HFFc6 (cell line): Measurements from ENCODE around the gene PPP4R2. TPM values are rescaled to one million over a fixed set of nuclear protein-coding genes. Genes with fewer than 3 reads are reported as not detected.
A peak's percentile ranks its signal among the peaks of the same experiment; 100 is the strongest.

Source experiments
- DNase-seq: peaks from one replicate; pipeline ENCODE4 v3.0.0-alpha.2; 2018
- H3K27ac Mint-ChIP-seq: 2 replicates; pipeline ENCODE4 v1.8.0; 2020; ENCODE audit warnings: mild to moderate bottlenecking, mixed read lengths
- H3K27me3 Mint-ChIP-seq: 2 replicates; pipeline ENCODE4 v1.8.0; 2021; ENCODE audit warnings: mild to moderate bottlenecking, moderate library complexity, mixed read lengths; ENCODE audit not compliant: insufficient read depth
- H3K36me3 Mint-ChIP-seq: 2 replicates; pipeline ENCODE4 v1.8.0; 2021; ENCODE audit warnings: low read depth, mixed read lengths
- H3K4me1 Mint-ChIP-seq: 2 replicates; pipeline ENCODE4 v1.8.0; 2020; ENCODE audit warnings: low read depth, mixed read lengths
- H3K4me3 Mint-ChIP-seq: 2 replicates; pipeline ENCODE4 v1.8.0; 2020; ENCODE audit warnings: mild to moderate bottlenecking, moderate library complexity, mixed read lengths
- H3K9me3 Mint-ChIP-seq: 2 replicates; pipeline ENCODE4 v1.8.0; 2020; ENCODE audit warnings: mild to moderate bottlenecking, mixed read lengths
- CTCF ChIP-seq: fragments of 200-600 bp; sonication (generic); IDR thresholded peaks from 2 replicates; pipeline ENCODE4 v1.5.0; 2021; ENCODE audit warnings: antibody characterized with exemption, mild to moderate bottlenecking
- total RNA-seq, 6 experiments: library from RNA; stranded (reverse); fragmentation: NEBNext Ultra II Directional; extraction: Animal tissue kit (Norgen Biotek cat#: 25700); gene quantifications; 2 replicates in 1 of 6; 3 replicates in 5 of 6; pipeline ENCODE4 v1.2.3, GENCODE V29; 2021

PPP4R2 gene
- total RNA-seq, 6 experiments from 2014 or later, result 72.4 to 84.3 (median 79.4) TPM

- H3K4me1 Mint-ChIP-seq, result peaks cover 20% of the 10 kb centered on the region
- no peaks in the 10 kb centered on the region for H3K27me3 Mint-ChIP-seq
- TF ChIP-seq CTCF, result no peak
- no peak for DNase-seq
- H3K36me3 Mint-ChIP-seq, result no peaks in the 10 kb centered on the region
- H3K9me3 Mint-ChIP-seq, result no peaks in the 10 kb centered on the region
- H3K4me3 Mint-ChIP-seq, result no peak overlapping the region
- H3K27ac Mint-ChIP-seq, result no peak overlapping the region
Measured at GRCh38 chr3:73074781-73075180, 78.2 kb downstream of the PPP4R2 start.

GRCh38 chr3:73080216-73080966, 83.8 kb downstream of the PPP4R2 start:
- Mint-ChIP-seq H3K27ac (no peak overlapping the region), H3K36me3 (no peaks in the 10 kb centered on the region), H3K27me3 (no peaks in the 10 kb centered on the region), H3K4me3 (no peak overlapping the region), H3K9me3 (no peaks in the 10 kb centered on the region), H3K4me1 (no peaks in the 10 kb centered on the region; the same call in 1 of the 2 replicates)
- DNase-seq, result no peak
- TF ChIP-seq CTCF, result no peak

GRCh38 chr3:73081140-73081539, 84.5 kb downstream of the PPP4R2 start:
- peaks cover 3% of the 10 kb centered on the region for H3K4me1 Mint-ChIP-seq
- DNase-seq, result no peak

DNA sequence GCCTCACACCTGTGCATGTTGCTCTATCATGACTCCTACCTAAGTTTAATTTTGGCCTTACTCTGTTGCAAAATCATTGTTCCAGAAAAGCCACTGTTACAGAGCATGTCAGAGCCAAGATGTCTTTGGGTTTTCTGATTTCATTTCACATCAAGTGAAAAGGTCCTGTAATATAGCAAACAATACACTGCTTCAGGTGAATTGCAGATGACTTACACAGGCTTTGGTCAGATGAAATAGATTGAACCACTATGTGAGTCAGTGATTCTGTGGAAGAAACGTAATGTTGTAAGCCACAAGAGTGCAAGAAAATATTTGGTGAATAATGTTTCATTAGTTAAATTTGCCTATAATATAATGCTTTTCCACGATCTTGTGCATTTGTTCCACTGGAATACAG, 87.6 kb downstream of the PPP4R2 start:
- no peak overlapping the region for H3K27ac Mint-ChIP-seq
- TF ChIP-seq CTCF, result no peak
- no peak overlapping the region for H3K4me3 Mint-ChIP-seq
- no peak for DNase-seq
- no peaks in the 10 kb centered on the region for H3K9me3 Mint-ChIP-seq
- H3K27me3 Mint-ChIP-seq, result peaks cover 5% of the 10 kb centered on the region; the same call in 1 of the 2 replicates
- H3K36me3 Mint-ChIP-seq, result no peaks in the 10 kb centered on the region
- H3K4me1 Mint-ChIP-seq, result peaks cover 8% of the 10 kb centered on the region

More at GRCh38 chr3:73081140-73081539, 84.5 kb downstream of the PPP4R2 start:
- Mint-ChIP-seq H3K9me3 (no peaks in the 10 kb centered on the region), H3K36me3 (no peaks in the 10 kb centered on the region), H3K27me3 (peaks cover under 1% of the 10 kb centered on the region; the same call in 1 of the 2 replicates), H3K27ac (no peak overlapping the region), H3K4me3 (no peak overlapping the region)
- TF ChIP-seq CTCF, result no peak

GRCh38 chr3:73086071-73086494, 89.5 kb downstream of the PPP4R2 start:
- H3K4me1 Mint-ChIP-seq, result peaks cover 8% of the 10 kb centered on the region
- TF ChIP-seq CTCF, result peak; percentile 95
- peaks cover 5% of the 10 kb centered on the region for H3K27me3 Mint-ChIP-seq
- peak; percentile 15 for DNase-seq
- H3K27ac Mint-ChIP-seq, result no peak overlapping the region
- H3K9me3 Mint-ChIP-seq, result no peaks in the 10 kb centered on the region
- H3K36me3 Mint-ChIP-seq, result no peaks in the 10 kb centered on the region
- peak overlapping the region; percentile 68 for H3K4me3 Mint-ChIP-seq
